Liver (tissue), 9 donors: ENCODE data around the gene MYO18B. TPM values are rescaled to one million over a fixed set of nuclear protein-coding genes. Genes with fewer than 3 reads are reported as not detected.

Source experiments
- DNase-seq: peaks from one replicate; pipeline ENCODE4 v3.0.0-alpha.2; 2017; ENCODE audit warnings: low spot score
- H3K27ac ChIP-seq, 2 donors: one replicate each; pipeline ENCODE4 v1.7.0; 2013; ENCODE audit warnings: inconsistent platforms in 2 of 2, low read length in 2 of 2, control low read depth in 1 of 2, low read depth in 1 of 2, mild to moderate bottlenecking in 1 of 2
- H3K27me3 ChIP-seq, 4 donors: one replicate each; pipeline versions ENCODE4 v1.6.1 to v1.7.0; 2013; ENCODE audit warnings: low read length in 3 of 4, inconsistent platforms in 1 of 4, mild to moderate bottlenecking in 1 of 4, moderate library complexity in 1 of 4; ENCODE audit not compliant: control insufficient read depth in 4 of 4, insufficient read depth in 4 of 4
- H3K36me3 ChIP-seq, 4 donors: one replicate each; pipeline versions ENCODE4 v1.6.1 to v1.7.0; 2013; ENCODE audit warnings: low read length in 3 of 4, mild to moderate bottlenecking in 3 of 4, low read depth in 1 of 4, moderate library complexity in 1 of 4; ENCODE audit not compliant: control insufficient read depth in 4 of 4, insufficient read depth in 3 of 4
- H3K4me1 ChIP-seq, 4 donors: one replicate each; pipeline versions ENCODE4 v1.6.1 to v1.7.0; 2013; ENCODE audit warnings: low read length in 3 of 4, mild to moderate bottlenecking in 3 of 4, moderate library complexity in 1 of 4; ENCODE audit not compliant: control insufficient read depth in 4 of 4, insufficient read depth in 4 of 4
- H3K4me3 ChIP-seq, 3 donors: one replicate each; pipeline versions ENCODE4 v1.6.1 to v1.7.0; 2013; ENCODE audit warnings: low read length in 3 of 3, control low read depth in 1 of 3, low read depth in 1 of 3, mild to moderate bottlenecking in 1 of 3
- H3K9ac ChIP-seq, 2 donors: one replicate each; pipeline ENCODE4 v1.7.0; 2013; ENCODE audit warnings: low read length in 2 of 2, mild to moderate bottlenecking in 2 of 2, moderate library complexity in 2 of 2, control low read depth in 1 of 2, low read depth in 1 of 2
- H3K9me3 ChIP-seq, 4 donors: one replicate each; pipeline versions ENCODE4 v1.6.1 to v1.7.0; 2013; ENCODE audit warnings: low read length in 3 of 4; ENCODE audit not compliant: control insufficient read depth in 4 of 4
- ATF3 ChIP-seq: IDR thresholded peaks from 2 replicates; pipeline ENCODE4 v1.6.1; 2016; ENCODE audit warnings: antibody characterized with exemption
- CTCF ChIP-seq: fragments of 150-350 bp; IDR thresholded peaks from 2 replicates; pipeline ENCODE4 v1.5.1; 2017; ENCODE audit warnings: improper control_type of control experiment, low read depth, low read length; ENCODE audit not compliant: missing input control
- GABPA ChIP-seq, 2 donors: IDR thresholded peaks in 1 of 2; conservative IDR thresholded peaks in 1 of 2; 2 replicates each; pipeline ENCODE4 v1.6.1; 2016; ENCODE audit warnings: antibody characterized with exemption in 2 of 2, mild to moderate bottlenecking in 1 of 2, moderate library complexity in 1 of 2
- HNF4A ChIP-seq, 2 donors: conservative IDR thresholded peaks; 2 replicates each; pipeline ENCODE4 v1.6.1; 2016; ENCODE audit warnings: antibody characterized with exemption in 2 of 2, mild to moderate bottlenecking in 2 of 2
- JUND ChIP-seq, 2 donors: IDR thresholded peaks; 2 replicates each; pipeline ENCODE4 v1.6.1; 2016; ENCODE audit warnings: antibody characterized with exemption in 2 of 2
- NR2F2 ChIP-seq: IDR thresholded peaks from 2 replicates; pipeline ENCODE4 v1.6.1; 2016; ENCODE audit warnings: antibody characterized with exemption
- RAD21 ChIP-seq, 2 donors: IDR thresholded peaks; 2 replicates each; pipeline ENCODE4 v1.6.1; 2016; ENCODE audit warnings: antibody characterized with exemption in 2 of 2, mild to moderate bottlenecking in 2 of 2
- REST ChIP-seq: IDR thresholded peaks from 2 replicates; pipeline ENCODE4 v1.6.1; 2016; ENCODE audit warnings: antibody characterized with exemption, mild to moderate bottlenecking
- RXRA ChIP-seq, 2 donors: IDR thresholded peaks; 2 replicates each; pipeline ENCODE4 v1.6.1; 2017 to 2018; ENCODE audit warnings: antibody characterized with exemption in 2 of 2, mild to moderate bottlenecking in 1 of 2
- TAF1 ChIP-seq: conservative IDR thresholded peaks from 2 replicates; pipeline ENCODE4 v1.6.1; 2016; ENCODE audit warnings: antibody characterized with exemption, mild to moderate bottlenecking
- YY1 ChIP-seq: IDR thresholded peaks from 2 replicates; pipeline ENCODE4 v1.6.1; 2016; ENCODE audit warnings: antibody characterized with exemption, mild to moderate bottlenecking
- ZBTB33 ChIP-seq: IDR thresholded peaks from 2 replicates; pipeline ENCODE4 v1.6.1; 2016; ENCODE audit warnings: antibody characterized with exemption
- WGBS: extraction: QIAGEN DNeasy Blood & Tissue Kit; methylation state at CpG from one replicate; pipeline ENCODE4 v1.1.7; 2013; 5-methylcytosine and 5-hydroxymethylcytosine counted together
- polyA plus RNA-seq, 2 donors: library from polyadenylated mRNA; stranded (reverse) in 1 of 2; unstranded in 1 of 2; fragments of 200-250 nt in 1 of 2; fragments of >200 nt in 1 of 2; fragmentation: Nextera tagmentation in 1 of 2; extraction: Ambion mirVana in 1 of 2; gene quantifications; one replicate each; pipeline versions ENCODE4 v1.2.1 to v1.2.3, GENCODE V29; 2013 to 2015
- total RNA-seq, 2 donors: library from RNA; depleted of rRNA; stranded (reverse); fragments of >200 nt; gene quantifications; one replicate each; pipeline ENCODE4 v1.2.3, GENCODE V29; 2014
- donor health status: healthy.
- donor health status: healthy.
- donor health status: healthy.
- donor health status: healthy.
- donor health status: healthy.

Gene MYO18B
- total and polyA plus RNA-seq, 4 donors, result under 0.01 to 4.2 (median 0.02) TPM; not detected in 1

- H3K4me1 ChIP-seq, result no peaks in the 10 kb centered on the region
- no peak overlapping the region for H3K4me3 ChIP-seq
- no peaks in the 10 kb centered on the region for H3K27me3 ChIP-seq
- no peak overlapping the region for H3K27ac ChIP-seq
- 86% methylated on average over 6 of the region's 6 CpGs for WGBS
- no peaks in the 10 kb centered on the region for H3K36me3 ChIP-seq
- TF ChIP-seq RAD21 (IDR thresholded peaks at IDR 0.05) (no peak), HNF4A (conservative IDR thresholded peaks at IDR 0.05) (no peak), TAF1 (no peak), CTCF (no peak), RXRA (IDR thresholded peaks at IDR 0.05) (no peak), YY1 (no peak), ZBTB33 (no peak), REST (no peak), JUND (IDR thresholded peaks at IDR 0.05) (no peak), NR2F2 (no peak)
- no peak overlapping the region for H3K9ac ChIP-seq
- no peak for DNase-seq
- H3K9me3 ChIP-seq, result no peaks in the 10 kb centered on the region
Measured at GRCh38 chr22:25709758-25710157, 32.2 kb upstream of the MYO18B start.

GRCh38 chr22:25710501-25710900 lies 31.5 kb upstream of the MYO18B start:
- H3K36me3 ChIP-seq, result no peaks in the 10 kb centered on the region

More at GRCh38 chr22:25710501-25710900, 31.5 kb upstream of the MYO18B start:
- WGBS, result 94% methylated on average over 7 of the region's 7 CpGs
- Histone ChIP-seq H3K4me1 (no peaks in the 10 kb centered on the region), H3K4me3 (no peak overlapping the region), H3K27me3 (no peaks in the 10 kb centered on the region), H3K9me3 (no peaks in the 10 kb centered on the region), H3K27ac (no peak overlapping the region), H3K9ac (no peak overlapping the region)
- no peak for DNase-seq
- TF ChIP-seq GABPA (IDR thresholded peaks at IDR 0.05 in 1 of 2, conservative IDR thresholded peaks at IDR 0.05 in 1 of 2) (no peak), TAF1 (no peak), RXRA (IDR thresholded peaks at IDR 0.05) (no peak), ATF3 (no peak), CTCF (no peak), ZBTB33 (no peak)
